Measurements from ENCODE around the gene NEMF.

- TF ChIP-seq, protein P1, sequence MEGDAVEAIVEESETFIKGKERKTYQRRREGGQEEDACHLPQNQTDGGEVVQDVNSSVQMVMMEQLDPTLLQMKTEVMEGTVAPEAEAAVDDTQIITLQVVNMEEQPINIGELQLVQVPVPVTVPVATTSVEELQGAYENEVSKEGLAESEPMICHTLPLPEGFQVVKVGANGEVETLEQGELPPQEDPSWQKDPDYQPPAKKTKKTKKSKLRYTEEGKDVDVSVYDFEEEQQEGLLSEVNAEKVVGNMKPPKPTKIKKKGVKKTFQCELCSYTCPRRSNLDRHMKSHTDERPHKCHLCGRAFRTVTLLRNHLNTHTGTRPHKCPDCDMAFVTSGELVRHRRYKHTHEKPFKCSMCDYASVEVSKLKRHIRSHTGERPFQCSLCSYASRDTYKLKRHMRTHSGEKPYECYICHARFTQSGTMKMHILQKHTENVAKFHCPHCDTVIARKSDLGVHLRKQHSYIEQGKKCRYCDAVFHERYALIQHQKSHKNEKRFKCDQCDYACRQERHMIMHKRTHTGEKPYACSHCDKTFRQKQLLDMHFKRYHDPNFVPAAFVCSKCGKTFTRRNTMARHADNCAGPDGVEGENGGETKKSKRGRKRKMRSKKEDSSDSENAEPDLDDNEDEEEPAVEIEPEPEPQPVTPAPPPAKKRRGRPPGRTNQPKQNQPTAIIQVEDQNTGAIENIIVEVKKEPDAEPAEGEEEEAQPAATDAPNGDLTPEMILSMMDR (IDR thresholded peaks at IDR 0.05): no peak
- TF ChIP-seq POLR2A (IDR thresholded peaks at IDR 0.05) (no peak), POLR2AphosphoS5 (IDR thresholded peaks at IDR 0.05) (no peak)
Measured at GRCh38 chr14:49766839-49767238, 85.7 kb downstream of the NEMF start.

Data from gastroesophageal sphincter (tissue), 3 donors.